ENCODE measurements around the gene EHBP1L1.

- TF ChIP-seq ZNF274 (IDR thresholded peaks at IDR 0.05; ENCODE audit: low read length) (no peak), ZNF274 (tag by site-specific recombination; IDR thresholded peaks at IDR 0.05; ENCODE audit: borderline replicate concordance) (no peak), CTCF (tag by site-specific recombination; IDR thresholded peaks at IDR 0.05) (no peak), REST (tag by site-specific recombination; IDR thresholded peaks at IDR 0.05) (no peak), KLF10 (tag by site-specific recombination; IDR thresholded peaks at IDR 0.05) (no peak), BCL11B (tag by site-specific recombination; IDR thresholded peaks at IDR 0.05; ENCODE audit: low read depth) (no peak), ZNF626 (tag by site-specific recombination; IDR thresholded peaks at IDR 0.05) (no peak), YY1 (tag by site-specific recombination; IDR thresholded peaks at IDR 0.05) (no peak), PBX3 (CRISPR knock-in tag; IDR thresholded peaks at IDR 0.05) (no peak), ZNF747 (tag by site-specific recombination; IDR thresholded peaks at IDR 0.05) (no peak), ZNF184 (tag by site-specific recombination; IDR thresholded peaks at IDR 0.05) (no peak), ZNF24 (tag by site-specific recombination; IDR thresholded peaks at IDR 0.05) (no peak; the same call in 1 of the 2 replicates), ZNF777 (tag by site-specific recombination; IDR thresholded peaks at IDR 0.05; ENCODE audit: borderline replicate concordance) (no peak), GFI1B (tag by site-specific recombination; IDR thresholded peaks at IDR 0.05) (no peak), ZNF302 (tag by site-specific recombination; IDR thresholded peaks at IDR 0.05; ENCODE audit: low read depth) (no peak)
Measured at GRCh38 chr11:65569164-65569972, 6.5 kb upstream of the EHBP1L1 start.
